ENCODE results near the gene CBLN3.
"Not testable (repeated sequence)": the region's sequence is repeated elsewhere in the genome, so short reads cannot be mapped to it uniquely, and the experiment has no call there.

DNA sequence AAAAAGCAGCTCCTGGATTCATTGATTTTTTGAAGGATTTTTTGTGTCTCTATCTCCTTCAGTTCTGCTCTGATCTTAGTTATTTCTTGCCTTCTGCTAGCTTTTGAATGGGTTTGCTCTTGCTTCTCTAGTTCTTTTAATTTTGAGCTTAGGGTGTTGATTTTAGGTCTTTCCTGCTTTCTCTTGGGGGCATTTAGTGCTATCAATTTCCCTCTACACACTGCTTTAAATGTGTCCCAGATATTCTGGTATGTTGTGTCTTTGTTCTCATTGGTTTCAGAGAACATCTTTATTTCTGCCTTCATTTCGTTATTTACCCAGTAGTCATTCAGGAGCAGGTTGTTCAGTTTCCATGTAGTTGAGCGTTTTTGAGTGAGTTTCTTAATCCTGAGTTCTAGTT is 21.4 kb upstream of the CBLN3 start:
- TF ChIP-seq, protein P1, sequence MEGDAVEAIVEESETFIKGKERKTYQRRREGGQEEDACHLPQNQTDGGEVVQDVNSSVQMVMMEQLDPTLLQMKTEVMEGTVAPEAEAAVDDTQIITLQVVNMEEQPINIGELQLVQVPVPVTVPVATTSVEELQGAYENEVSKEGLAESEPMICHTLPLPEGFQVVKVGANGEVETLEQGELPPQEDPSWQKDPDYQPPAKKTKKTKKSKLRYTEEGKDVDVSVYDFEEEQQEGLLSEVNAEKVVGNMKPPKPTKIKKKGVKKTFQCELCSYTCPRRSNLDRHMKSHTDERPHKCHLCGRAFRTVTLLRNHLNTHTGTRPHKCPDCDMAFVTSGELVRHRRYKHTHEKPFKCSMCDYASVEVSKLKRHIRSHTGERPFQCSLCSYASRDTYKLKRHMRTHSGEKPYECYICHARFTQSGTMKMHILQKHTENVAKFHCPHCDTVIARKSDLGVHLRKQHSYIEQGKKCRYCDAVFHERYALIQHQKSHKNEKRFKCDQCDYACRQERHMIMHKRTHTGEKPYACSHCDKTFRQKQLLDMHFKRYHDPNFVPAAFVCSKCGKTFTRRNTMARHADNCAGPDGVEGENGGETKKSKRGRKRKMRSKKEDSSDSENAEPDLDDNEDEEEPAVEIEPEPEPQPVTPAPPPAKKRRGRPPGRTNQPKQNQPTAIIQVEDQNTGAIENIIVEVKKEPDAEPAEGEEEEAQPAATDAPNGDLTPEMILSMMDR (IDR thresholded peaks at IDR 0.05), result not testable (repeated sequence)
- not testable (repeated sequence) for TF ChIP-seq POLR2A, EP300 (IDR thresholded peaks at IDR 0.05)

Data from stomach (tissue), 4 donors.